IMR-90 (cell line): ENCODE data around the gene GCLC. TPM values are rescaled to one million over a fixed set of nuclear protein-coding genes. Genes with fewer than 3 reads are reported as not detected.

Source experiments
- ATAC-seq: fragments of 200-7000 bp; cut with Tn5 transposase; 2 replicates; pipeline ENCODE4 v1.9.1; 2020; ENCODE audit warnings: low read depth, mild to moderate bottlenecking, moderate library complexity
- BruUV-seq: library from RNA; stranded (reverse); fragments of 400-500 nt; replicated peaks from 2 replicates; lab custom pipeline; 2021; lab: Mats Ljungman, UMichigan
- CTCF ChIA-PET: fragments of 300-600 bp; formaldehyde crosslinking; extraction: SDS; loops from one replicate; lab custom pipeline; 2021; ENCODE audit warnings: antibody characterized with exemption; lab: Yijun Ruan, JAX
- POLR2A ChIA-PET: fragments of 300-600 bp; sonication (Branson Sonifier 250); formaldehyde crosslinking; loops from one replicate; lab custom pipeline; 2022; ENCODE audit warnings: antibody characterized with exemption; ENCODE audit not compliant: unreplicated experiment; lab: Charles Lee
- DNase-seq: peaks from one replicate; pipeline ENCODE4 v3.0.0; 2013
- H2AFZ ChIP-seq: replicated peaks from 2 replicates; pipeline ENCODE3; 2013; ENCODE audit warnings: low read length, mild to moderate bottlenecking; ENCODE audit not compliant: poor library complexity
- H2AK5ac ChIP-seq: 2 replicates; pipeline ENCODE4 v1.6.1; 2013; ENCODE audit warnings: low read depth, low read length, inconsistent platforms
- H2AK9ac ChIP-seq: replicated peaks from 2 replicates; pipeline ENCODE3; 2013; ENCODE audit warnings: mild to moderate bottlenecking, low read depth, low read length, moderate library complexity; ENCODE audit not compliant: poor library complexity
- H2BK120ac ChIP-seq: 2 replicates; pipeline ENCODE4 v1.6.1; 2013; ENCODE audit warnings: low read depth, low read length, inconsistent platforms
- H2BK15ac ChIP-seq: 3 replicates; pipeline ENCODE4 v1.6.1; 2013; ENCODE audit warnings: low read depth, low read length, inconsistent platforms
- H2BK20ac ChIP-seq: 2 replicates; pipeline ENCODE4 v1.6.1; 2013; ENCODE audit warnings: low read depth, mild to moderate bottlenecking, inconsistent platforms, low read length, moderate library complexity
- H2BK5ac ChIP-seq: 2 replicates; pipeline ENCODE4 v1.6.1; 2013; ENCODE audit warnings: mild to moderate bottlenecking, low read depth, low read length, inconsistent platforms; ENCODE audit not compliant: poor library complexity, severe bottlenecking
- H3K14ac ChIP-seq: replicated peaks from 2 replicates; pipeline ENCODE4 v1.6.1; 2013; ENCODE audit warnings: low read depth, low read length, inconsistent platforms
- H3K18ac ChIP-seq: 2 replicates; pipeline ENCODE4 v1.6.1; 2013; ENCODE audit warnings: low read depth, low read length, control low read depth
- H3K23ac ChIP-seq: 2 replicates; pipeline ENCODE4 v1.6.1; 2013; ENCODE audit warnings: low read depth, low read length, inconsistent platforms
- H3K27ac ChIP-seq: 2 replicates; pipeline ENCODE4 v1.5.1; 2013; ENCODE audit warnings: mild to moderate bottlenecking, control low read depth, low read length; ENCODE audit not compliant: insufficient read depth
- H3K27me3 ChIP-seq: 2 replicates; pipeline ENCODE4 v1.6.1; 2013; ENCODE audit warnings: low read length; ENCODE audit not compliant: control insufficient read depth, insufficient read depth
- H3K36me3 ChIP-seq: 2 replicates; pipeline ENCODE4 v1.6.1; 2013; ENCODE audit warnings: low read length, mixed read lengths; ENCODE audit not compliant: control insufficient read depth, insufficient read depth
- H3K4ac ChIP-seq: 2 replicates; pipeline ENCODE4 v1.6.1; 2013; ENCODE audit warnings: low read depth, low read length, inconsistent platforms
- H3K4me1 ChIP-seq: 2 replicates; pipeline ENCODE4 v1.6.1; 2013; ENCODE audit warnings: low read length, mixed read lengths; ENCODE audit not compliant: control insufficient read depth, insufficient read depth
- H3K4me2 ChIP-seq: 2 replicates; pipeline ENCODE4 v1.6.1; 2013; ENCODE audit warnings: low read depth, mild to moderate bottlenecking, control low read depth, low read length, moderate library complexity
- H3K4me3 ChIP-seq: 2 replicates; pipeline ENCODE4 v1.5.1; 2013; ENCODE audit warnings: low read depth, mild to moderate bottlenecking, control low read depth, low read length, moderate library complexity; ENCODE audit not compliant: insufficient read depth
- H3K56ac ChIP-seq: 2 replicates; pipeline ENCODE4 v1.6.1; 2013; ENCODE audit warnings: low read length, inconsistent platforms; ENCODE audit not compliant: insufficient read depth; ENCODE audit errors: extremely low read depth
- H3K79me1 ChIP-seq, 2 experiments: 2 replicates each; pipeline ENCODE4 v1.6.1; 2013; ENCODE audit warnings: low read length in 2 of 2, inconsistent platforms in 1 of 2, low read depth in 1 of 2
- H3K9ac ChIP-seq: 2 replicates; pipeline ENCODE4 v1.6.1; 2013; ENCODE audit warnings: low read depth, low read length, control low read depth
- H3K9me1 ChIP-seq: 2 replicates; pipeline ENCODE4 v1.6.1; 2013; ENCODE audit warnings: low read length, inconsistent platforms; ENCODE audit not compliant: insufficient read depth
- H3K9me3 ChIP-seq: 2 replicates; pipeline ENCODE4 v1.6.1; 2013; ENCODE audit warnings: low read length; ENCODE audit not compliant: control insufficient read depth, insufficient read depth
- H4K20me1 ChIP-seq: 2 replicates; pipeline ENCODE4 v1.6.1; 2013; ENCODE audit warnings: low read length, inconsistent platforms; ENCODE audit not compliant: insufficient read depth
- H4K5ac ChIP-seq: 2 replicates; pipeline ENCODE4 v1.6.1; 2013; ENCODE audit warnings: mild to moderate bottlenecking, low read depth, low read length, control low read depth
- H4K8ac ChIP-seq, 2 experiments: 2 replicates each; pipeline ENCODE4 v1.6.1; 2013; ENCODE audit warnings: low read depth in 2 of 2, low read length in 2 of 2, control low read depth in 1 of 2, inconsistent platforms in 1 of 2
- H4K91ac ChIP-seq: 2 replicates; pipeline ENCODE4 v1.6.1; 2013; ENCODE audit warnings: low read depth, low read length, inconsistent platforms; ENCODE audit not compliant: insufficient read depth
- BHLHE40 ChIP-seq: fragments of 150-350 bp; IDR thresholded peaks from 2 replicates; pipeline ENCODE4 v1.6.1; 2016; ENCODE audit warnings: mild to moderate bottlenecking, low read depth, low read length
- CEBPB ChIP-seq: IDR thresholded peaks from 2 replicates; pipeline ENCODE4 v1.6.1; 2012; ENCODE audit warnings: low read depth, low read length, improper control_type of control experiment
- CHD1 ChIP-seq: IDR thresholded peaks from 2 replicates; pipeline ENCODE4 v1.6.1; 2012; ENCODE audit warnings: low read depth, low read length, improper control_type of control experiment
- ELK1 ChIP-seq: fragments of 150-350 bp; IDR thresholded peaks from 2 replicates; pipeline ENCODE4 v1.6.1; 2016; ENCODE audit warnings: low read depth, mild to moderate bottlenecking, low read length, moderate library complexity, borderline replicate concordance
- FOS ChIP-seq: fragments of 150-350 bp; IDR thresholded peaks from 2 replicates; pipeline ENCODE4 v1.6.1; 2016; ENCODE audit warnings: low read depth, low read length
- MAFK ChIP-seq: IDR thresholded peaks from 2 replicates; pipeline ENCODE4 v1.6.1; 2012; ENCODE audit warnings: low read depth, low read length, improper control_type of control experiment
- MAZ ChIP-seq: IDR thresholded peaks from 2 replicates; pipeline ENCODE4 v1.6.1; 2012; ENCODE audit warnings: low read depth, mild to moderate bottlenecking, low read length, improper control_type of control experiment, moderate library complexity, borderline replicate concordance
- MXI1 ChIP-seq: IDR thresholded peaks from 2 replicates; pipeline ENCODE4 v1.6.1; 2012; ENCODE audit warnings: low read depth, mild to moderate bottlenecking, low read length, moderate library complexity, borderline replicate concordance
- NFE2L2 ChIP-seq: fragments of 150-350 bp; IDR thresholded peaks from 2 replicates; pipeline ENCODE4 v1.6.1; 2016; ENCODE audit warnings: low read depth, mild to moderate bottlenecking, low read length
- POLR2A ChIP-seq: IDR thresholded peaks from 2 replicates; pipeline ENCODE4 v1.6.1; 2012; ENCODE audit warnings: mild to moderate bottlenecking, low read depth, low read length
- RAD21 ChIP-seq: IDR thresholded peaks from 2 replicates; pipeline ENCODE4 v1.6.1; 2012; ENCODE audit warnings: low read length, improper control_type of control experiment
- RCOR1 ChIP-seq: IDR thresholded peaks from 2 replicates; pipeline ENCODE4 v1.6.1; 2012; ENCODE audit warnings: mild to moderate bottlenecking, low read length, improper control_type of control experiment; ENCODE audit not compliant: insufficient replicate concordance
- RFX5 ChIP-seq: IDR thresholded peaks from 2 replicates; pipeline ENCODE4 v1.8.0; 2012; ENCODE audit warnings: low read depth, mild to moderate bottlenecking, low read length, moderate library complexity
- SMC3 ChIP-seq: fragments of 150-350 bp; IDR thresholded peaks from 2 replicates; pipeline ENCODE4 v1.6.1; 2016; ENCODE audit warnings: low read depth, mild to moderate bottlenecking, antibody characterized with exemption, low read length, moderate library complexity
- WGBS, 2 experiments: methylation state at CpG; one replicate each; pipeline versions ENCODE4 v1.1.5 to v1.1.7; 2013; ENCODE audit warnings: missing lambda C conversion rate in 2 of 2; ENCODE audit not compliant: insufficient read length in 1 of 2; ENCODE audit errors: extremely low coverage in 2 of 2; 5-methylcytosine and 5-hydroxymethylcytosine counted together
- dilution Hi-C: fragments of 300-500 bp; cut with HindIII; formaldehyde crosslinking; loops from one replicate; pipeline ENCODE4 v1.14.3; 2018; ENCODE audit warnings: low sequenced_read_pairs; ENCODE audit not compliant: unreplicated experiment
- in situ Hi-C: fragments of 300-500 bp; cut with MboI; formaldehyde crosslinking; loops from 3 replicates; pipeline ENCODE4 v1.14.3; 2019; ENCODE audit warnings: low sequenced_read_pairs, inconsistent platforms, mixed read lengths
- intact Hi-C: fragments of 100-400 bp; cut with micrococcal nuclease; formaldehyde crosslinking; loops from 2 replicates; pipeline ENCODE4 v1.10.0; 2022
- polyA plus RNA-seq, 3 experiments: library from polyadenylated mRNA; depleted of rRNA; stranded (reverse); fragments of >200 nt; gene quantifications; 2 replicates each; pipeline ENCODE4 v1.2.3, GENCODE V29; 2012; ENCODE audit warnings: low replicate concordance in 1 of 3
- total RNA-seq: library from RNA; depleted of rRNA; stranded (reverse); fragments of >200 nt; gene quantifications from 2 replicates; pipeline ENCODE4 v1.2.3, GENCODE V29; 2012
- TF ChIP-seq, protein P1 (sequence below): fragments of 150-350 bp; IDR thresholded peaks from 2 replicates; pipeline ENCODE4 v1.6.1; 2017; ENCODE audit warnings: mild to moderate bottlenecking, antibody characterized with exemption, low read length, low read depth
- TF ChIP-seq, protein P2 (sequence below): conservative IDR thresholded peaks from 2 replicates; pipeline ENCODE4 v1.5.1; 2012; ENCODE audit warnings: mild to moderate bottlenecking, low read depth, low read length, improper control_type of control experiment

The GCLC gene
- total and polyA plus RNA-seq, 2 of the 4 experiments (the other 2 are of a cell fraction) = 14.2 to 24.2 TPM

- H2AK9ac ChIP-seq = no peak overlapping the region
- CTCF ChIA-PET = no interaction called here
- no peak overlapping the region for H3K56ac ChIP-seq
- peak overlapping the region; percentile 17; the same call in 1 of the 2 replicates for H2AK5ac ChIP-seq
- no peak overlapping the region for H4K8ac ChIP-seq
- no peak overlapping the region for H3K14ac ChIP-seq
- no TSS peak for BruUV-seq
- no peak overlapping the region for H4K5ac ChIP-seq
- ATAC-seq (no peak), DNase-seq (no peak)
- peaks cover 16% of the 10 kb centered on the region for H3K9me1 ChIP-seq
- H3K4me3 ChIP-seq = no peak overlapping the region
- no peak overlapping the region for H3K27ac ChIP-seq
- H2BK20ac ChIP-seq = no peak overlapping the region
- H2BK5ac ChIP-seq = peak overlapping the region; percentile 40
- no peaks in the 10 kb centered on the region for H3K27me3 ChIP-seq
- H3K9ac ChIP-seq = no peak overlapping the region
- no peaks in the 10 kb centered on the region; the same call in 1 of the 2 replicates for H3K36me3 ChIP-seq
- no peaks in the 10 kb centered on the region for H3K9me3 ChIP-seq
- 90% methylated on average over 2 of the region's 4 CpGs; no CpG with 5 or more reads in 1 of the 2 experiments for WGBS, 2 experiments
- in situ Hi-C loops = no loop called here
- TF ChIP-seq BHLHE40 = no peak
- TF ChIP-seq MAZ = no peak
- no peak for TF ChIP-seq RAD21
- no peak for TF ChIP-seq MAFK
- no peak for TF ChIP-seq POLR2A
- TF ChIP-seq SMC3 = no peak
- TF ChIP-seq, protein P1, sequence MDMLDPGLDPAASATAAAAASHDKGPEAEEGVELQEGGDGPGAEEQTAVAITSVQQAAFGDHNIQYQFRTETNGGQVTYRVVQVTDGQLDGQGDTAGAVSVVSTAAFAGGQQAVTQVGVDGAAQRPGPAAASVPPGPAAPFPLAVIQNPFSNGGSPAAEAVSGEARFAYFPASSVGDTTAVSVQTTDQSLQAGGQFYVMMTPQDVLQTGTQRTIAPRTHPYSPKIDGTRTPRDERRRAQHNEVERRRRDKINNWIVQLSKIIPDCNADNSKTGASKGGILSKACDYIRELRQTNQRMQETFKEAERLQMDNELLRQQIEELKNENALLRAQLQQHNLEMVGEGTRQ = no peak
- no peak for TF ChIP-seq CEBPB
- TF ChIP-seq, protein P2, sequence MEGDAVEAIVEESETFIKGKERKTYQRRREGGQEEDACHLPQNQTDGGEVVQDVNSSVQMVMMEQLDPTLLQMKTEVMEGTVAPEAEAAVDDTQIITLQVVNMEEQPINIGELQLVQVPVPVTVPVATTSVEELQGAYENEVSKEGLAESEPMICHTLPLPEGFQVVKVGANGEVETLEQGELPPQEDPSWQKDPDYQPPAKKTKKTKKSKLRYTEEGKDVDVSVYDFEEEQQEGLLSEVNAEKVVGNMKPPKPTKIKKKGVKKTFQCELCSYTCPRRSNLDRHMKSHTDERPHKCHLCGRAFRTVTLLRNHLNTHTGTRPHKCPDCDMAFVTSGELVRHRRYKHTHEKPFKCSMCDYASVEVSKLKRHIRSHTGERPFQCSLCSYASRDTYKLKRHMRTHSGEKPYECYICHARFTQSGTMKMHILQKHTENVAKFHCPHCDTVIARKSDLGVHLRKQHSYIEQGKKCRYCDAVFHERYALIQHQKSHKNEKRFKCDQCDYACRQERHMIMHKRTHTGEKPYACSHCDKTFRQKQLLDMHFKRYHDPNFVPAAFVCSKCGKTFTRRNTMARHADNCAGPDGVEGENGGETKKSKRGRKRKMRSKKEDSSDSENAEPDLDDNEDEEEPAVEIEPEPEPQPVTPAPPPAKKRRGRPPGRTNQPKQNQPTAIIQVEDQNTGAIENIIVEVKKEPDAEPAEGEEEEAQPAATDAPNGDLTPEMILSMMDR = no peak
- TF ChIP-seq MXI1 = no peak
- TF ChIP-seq CHD1 = no peak
- no peak for TF ChIP-seq NFE2L2
- no peak for TF ChIP-seq FOS
- TF ChIP-seq RFX5 = no peak
- TF ChIP-seq RCOR1 = no peak
- TF ChIP-seq ELK1 = no peak
- H4K20me1 ChIP-seq = peaks cover 12% of the 10 kb centered on the region; the same call in 1 of the 2 replicates
- no peak overlapping the region; the same call in 1 of the 2 replicates for H3K23ac ChIP-seq
- POLR2A ChIA-PET = no interaction called here
- dilution Hi-C loops = no loop called here
- H2AFZ ChIP-seq = no peak overlapping the region
- no peak overlapping the region for H2BK15ac ChIP-seq
- peaks cover 32% of the 10 kb centered on the region for H3K4me1 ChIP-seq
- H3K18ac ChIP-seq = no peak overlapping the region
- no peak overlapping the region for H3K4me2 ChIP-seq
- H3K79me1 ChIP-seq = peaks cover 25 to 58% of the 10 kb centered on the region in 2 experiments
- no peak overlapping the region for H4K91ac ChIP-seq
- no peak overlapping the region for H3K4ac ChIP-seq
- intact Hi-C loops = loop anchor here (2.0 kb wide), 1 partner anchor 15 kb away; no protein-coding TSS in a partner anchor
- no peak overlapping the region for H2BK120ac ChIP-seq
Measured at GRCh38 chr6:53527249-53527765, 17.6 kb downstream of the GCLC start.
